Hepatocyte (in vitro differentiated cells): ENCODE data around the gene PDK1. TPM values are rescaled to one million over a fixed set of nuclear protein-coding genes. Genes with fewer than 3 reads are reported as not detected.

ENCODE experiments used
- DNase-seq: peaks from one replicate; pipeline ENCODE4 v3.0.0-alpha.2; 2016; ENCODE audit warnings: low spot score
- H2AFZ ChIP-seq: fragments of 200-600 bp; sonication (generic); 2 replicates; pipeline ENCODE4 v1.6.0; 2016; ENCODE audit warnings: antibody characterized with exemption, mild to moderate bottlenecking
- H3K27ac ChIP-seq: fragments of 200-600 bp; sonication (generic); 2 replicates; pipeline ENCODE4 v1.5.1; 2016; ENCODE audit warnings: mild to moderate bottlenecking
- H3K27me3 ChIP-seq: fragments of 200-600 bp; sonication (generic); 2 replicates; pipeline ENCODE4 v1.6.1; 2016
- H3K36me3 ChIP-seq: fragments of 200-600 bp; sonication (generic); replicated peaks from 2 replicates; pipeline ENCODE4 v1.5.1; 2016; ENCODE audit warnings: low read depth; ENCODE audit not compliant: insufficient read depth
- H3K4me1 ChIP-seq: fragments of 200-600 bp; sonication (generic); 2 replicates; pipeline ENCODE4 v1.5.1; 2016; ENCODE audit warnings: mild to moderate bottlenecking, moderate library complexity; ENCODE audit not compliant: insufficient read depth
- H3K4me2 ChIP-seq: fragments of 200-600 bp; sonication (generic); 2 replicates; pipeline ENCODE4 v1.6.0; 2016
- H3K4me3 ChIP-seq: fragments of 200-600 bp; sonication (generic); 2 replicates; pipeline ENCODE4 v1.5.1; 2016; ENCODE audit warnings: mild to moderate bottlenecking
- H3K79me2 ChIP-seq: fragments of 200-600 bp; sonication (generic); 2 replicates; pipeline ENCODE4 v1.6.0; 2017; ENCODE audit warnings: mild to moderate bottlenecking
- H3K9me2 ChIP-seq: fragments of 200-600 bp; sonication (generic); replicated peaks from 2 replicates; pipeline ENCODE4 v1.6.0; 2017; ENCODE audit warnings: mild to moderate bottlenecking; ENCODE audit not compliant: insufficient read depth
- H3K9me3 ChIP-seq: fragments of 200-600 bp; sonication (generic); 2 replicates; pipeline ENCODE4 v1.5.1; 2016; ENCODE audit warnings: low read depth, mild to moderate bottlenecking
- H4K20me1 ChIP-seq: fragments of 200-600 bp; sonication (generic); 2 replicates; pipeline ENCODE4 v1.6.0; 2016; ENCODE audit warnings: mild to moderate bottlenecking; ENCODE audit not compliant: insufficient read depth, poor library complexity, severe bottlenecking
- CTCF ChIP-seq: fragments of 200-600 bp; sonication (generic); IDR thresholded peaks from 2 replicates; pipeline ENCODE4 v1.5.1; 2016; ENCODE audit warnings: antibody characterized with exemption, mild to moderate bottlenecking; ENCODE audit not compliant: poor library complexity
- EZH2 ChIP-seq: fragments of 200-600 bp; sonication (generic); IDR thresholded peaks from 2 replicates; pipeline ENCODE4 v1.6.1; 2016; ENCODE audit warnings: antibody characterized with exemption, mild to moderate bottlenecking, borderline replicate concordance
- EZH2phosphoT487 ChIP-seq: fragments of 200-600 bp; sonication (generic); IDR thresholded peaks from one replicate; pipeline ENCODE4 v1.6.1; 2018; ENCODE audit warnings: antibody characterized with exemption, mild to moderate bottlenecking, low read depth, moderate library complexity; ENCODE audit not compliant: unreplicated experiment, severe bottlenecking
- WGBS: methylation state at CpG from one replicate; pipeline ENCODE4 v1.1.6; 2016; ENCODE audit warnings: low lambda C conversion rate; ENCODE audit errors: missing lambda C conversion rate; 5-methylcytosine and 5-hydroxymethylcytosine counted together
- polyA plus RNA-seq: library from polyadenylated mRNA; unstranded; fragments of >200 nt; fragmentation: Nextera tagmentation; extraction: Ambion mirVana; gene quantifications from 2 replicates; pipeline ENCODE4 v1.2.1, GENCODE V29; 2016
- total RNA-seq: library from RNA; depleted of rRNA; stranded (reverse); fragments of >200 nt; gene quantifications from 2 replicates; pipeline ENCODE4 v1.2.3, GENCODE V29; 2014

Gene PDK1
- total and polyA plus RNA-seq, 2 experiments from 2014 or later, result 8.0 to 13.1 TPM

- TF ChIP-seq CTCF (no peak), EZH2phosphoT487 (no peak), EZH2 (no peak)
- Histone ChIP-seq H3K27ac (no peak overlapping the region), H3K27me3 (no peaks in the 10 kb centered on the region), H3K9me3 (no peaks in the 10 kb centered on the region), H3K36me3 (no peaks in the 10 kb centered on the region), H4K20me1 (no peaks in the 10 kb centered on the region), H3K4me2 (no peak overlapping the region), H2AFZ (no peak overlapping the region), H3K4me1 (no peaks in the 10 kb centered on the region), H3K79me2 (no peaks in the 10 kb centered on the region), H3K9me2 (no peaks in the 10 kb centered on the region), H3K4me3 (no peak overlapping the region)
- DNase-seq, result no peak
- 81% methylated on average over 3 of the region's 3 CpGs for WGBS
Measured at GRCh38 chr2:172597176-172597842, 41.4 kb downstream of the PDK1 start.

GRCh38 chr2:172599947-172600346, 44.1 kb downstream of the PDK1 start:
- 74% methylated on average over 1 of the region's 1 CpG for WGBS
- Histone ChIP-seq H3K9me3 (no peaks in the 10 kb centered on the region), H3K4me2 (no peak overlapping the region), H3K79me2 (no peaks in the 10 kb centered on the region), H3K4me1 (no peaks in the 10 kb centered on the region), H3K9me2 (no peaks in the 10 kb centered on the region), H3K27ac (no peak overlapping the region), H2AFZ (no peak overlapping the region), H3K36me3 (no peaks in the 10 kb centered on the region), H3K27me3 (no peaks in the 10 kb centered on the region), H3K4me3 (no peak overlapping the region), H4K20me1 (no peaks in the 10 kb centered on the region)
- TF ChIP-seq EZH2phosphoT487, result no peak
- TF ChIP-seq CTCF, result no peak
- no peak for TF ChIP-seq EZH2
- no peak for DNase-seq

- no peaks in the 10 kb centered on the region for H3K79me2 ChIP-seq
- H3K4me3 ChIP-seq, result no peak overlapping the region
- no peak overlapping the region for H2AFZ ChIP-seq
- 29% methylated on average over 6 of the region's 6 CpGs for WGBS
- H3K4me1 ChIP-seq, result no peaks in the 10 kb centered on the region
- no peaks in the 10 kb centered on the region for H3K36me3 ChIP-seq
- TF ChIP-seq EZH2phosphoT487 (no peak), EZH2 (no peak), CTCF (no peak)
- no peaks in the 10 kb centered on the region for H3K27me3 ChIP-seq
- H4K20me1 ChIP-seq, result no peaks in the 10 kb centered on the region
- H3K9me2 ChIP-seq, result no peaks in the 10 kb centered on the region
- peak overlapping the region; percentile 6 for H3K4me2 ChIP-seq
- H3K9me3 ChIP-seq, result no peaks in the 10 kb centered on the region
- no peak for DNase-seq
- no peak overlapping the region for H3K27ac ChIP-seq
Measured at GRCh38 chr2:172600557-172601008, 44.7 kb downstream of the PDK1 start.
